Measurements from ENCODE around the gene PAPOLG. TPM values are rescaled to one million over a fixed set of nuclear protein-coding genes. Genes with fewer than 3 reads are reported as not detected.

PAPOLG gene
- total RNA-seq, 3 donors from 2014 or later (not counting 1 experiment from before 2014, with no cell fraction given): 19.6 to 25.4 (median 19.8) TPM

DNA sequence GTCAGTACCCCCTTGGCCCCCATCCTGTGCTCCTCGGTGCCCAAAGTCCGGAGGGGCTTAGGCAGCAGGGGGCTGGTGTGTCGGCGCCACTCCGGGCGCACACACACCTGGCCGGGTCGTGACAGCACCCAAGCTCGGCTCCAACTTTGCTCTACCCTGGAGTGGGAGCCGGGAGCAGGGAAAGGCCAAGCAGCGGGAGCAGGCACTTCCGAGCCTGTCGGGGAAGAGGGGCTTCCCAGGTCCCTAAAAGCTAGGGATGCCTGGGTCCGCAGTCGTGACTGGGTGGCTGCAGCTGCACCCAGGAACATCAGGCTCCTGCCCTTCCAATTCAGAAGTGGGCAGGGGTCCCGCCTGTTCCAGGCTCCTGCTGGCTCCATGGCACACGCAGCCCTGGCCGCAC, 48.4 kb downstream of the PAPOLG start:
- ATAC-seq (no peak), DNase-seq (no peak)
- no peak overlapping the region for H3K27ac ChIP-seq (ENCODE audit: low read length)
- intact Hi-C loops (cut with micrococcal nuclease): no loop called here
- Mint-ChIP-seq H3K36me3 (no peaks in the 10 kb centered on the region), H3K27me3 (ENCODE audit: low read depth in 2 of 2) (no peaks in the 10 kb centered on the region), H3K27ac (no peak overlapping the region), H3K4me3 (no peak overlapping the region), H3K9me3 (no peaks in the 10 kb centered on the region), H3K4me1 (peaks cover 12 to 26% of the 10 kb centered on the region in 2 donors)
- peaks cover 20% of the 10 kb centered on the region for H3K36me3 ChIP-seq (ENCODE audit: control insufficient read depth, insufficient read depth, low read length)
- 98% methylated on average over 18 of the region's 18 CpGs for WGBS (ENCODE audit: insufficient coverage)
- TF ChIP-seq, protein P1, sequence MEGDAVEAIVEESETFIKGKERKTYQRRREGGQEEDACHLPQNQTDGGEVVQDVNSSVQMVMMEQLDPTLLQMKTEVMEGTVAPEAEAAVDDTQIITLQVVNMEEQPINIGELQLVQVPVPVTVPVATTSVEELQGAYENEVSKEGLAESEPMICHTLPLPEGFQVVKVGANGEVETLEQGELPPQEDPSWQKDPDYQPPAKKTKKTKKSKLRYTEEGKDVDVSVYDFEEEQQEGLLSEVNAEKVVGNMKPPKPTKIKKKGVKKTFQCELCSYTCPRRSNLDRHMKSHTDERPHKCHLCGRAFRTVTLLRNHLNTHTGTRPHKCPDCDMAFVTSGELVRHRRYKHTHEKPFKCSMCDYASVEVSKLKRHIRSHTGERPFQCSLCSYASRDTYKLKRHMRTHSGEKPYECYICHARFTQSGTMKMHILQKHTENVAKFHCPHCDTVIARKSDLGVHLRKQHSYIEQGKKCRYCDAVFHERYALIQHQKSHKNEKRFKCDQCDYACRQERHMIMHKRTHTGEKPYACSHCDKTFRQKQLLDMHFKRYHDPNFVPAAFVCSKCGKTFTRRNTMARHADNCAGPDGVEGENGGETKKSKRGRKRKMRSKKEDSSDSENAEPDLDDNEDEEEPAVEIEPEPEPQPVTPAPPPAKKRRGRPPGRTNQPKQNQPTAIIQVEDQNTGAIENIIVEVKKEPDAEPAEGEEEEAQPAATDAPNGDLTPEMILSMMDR (IDR thresholded peaks at IDR 0.05): no peak
- H3K9me3 ChIP-seq (ENCODE audit: control insufficient read depth, insufficient read depth, low read length): no peaks in the 10 kb centered on the region
- H3K4me3 ChIP-seq (ENCODE audit: low read length): no peak overlapping the region
- H3K27me3 ChIP-seq (ENCODE audit: control insufficient read depth, insufficient read depth, low read length): no peaks in the 10 kb centered on the region
- peaks cover 12% of the 10 kb centered on the region for H3K4me1 ChIP-seq (ENCODE audit: control insufficient read depth, insufficient read depth, low read length)

DNA sequence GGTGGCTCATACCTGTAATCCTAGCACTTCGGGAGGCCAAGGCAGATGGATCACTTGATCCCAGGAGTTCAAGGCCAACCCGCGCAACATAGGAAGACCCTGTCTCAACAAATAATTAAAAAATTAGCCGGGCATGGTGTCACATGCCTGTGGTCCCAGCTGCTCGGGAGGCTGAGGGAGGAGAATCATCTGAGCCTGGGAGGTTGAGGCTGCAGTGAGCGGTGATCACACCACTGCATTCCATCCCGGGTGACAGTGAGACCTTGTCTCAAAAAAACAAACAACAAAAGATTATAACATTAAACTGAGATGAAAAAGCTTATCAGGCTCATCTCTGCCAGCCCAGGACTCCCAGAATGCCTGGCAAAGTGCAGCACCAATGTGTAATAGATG, 50.5 kb downstream of the PAPOLG start:
- H3K27ac ChIP-seq (ENCODE audit: low read length): peak overlapping the region; percentile 37

DNA sequence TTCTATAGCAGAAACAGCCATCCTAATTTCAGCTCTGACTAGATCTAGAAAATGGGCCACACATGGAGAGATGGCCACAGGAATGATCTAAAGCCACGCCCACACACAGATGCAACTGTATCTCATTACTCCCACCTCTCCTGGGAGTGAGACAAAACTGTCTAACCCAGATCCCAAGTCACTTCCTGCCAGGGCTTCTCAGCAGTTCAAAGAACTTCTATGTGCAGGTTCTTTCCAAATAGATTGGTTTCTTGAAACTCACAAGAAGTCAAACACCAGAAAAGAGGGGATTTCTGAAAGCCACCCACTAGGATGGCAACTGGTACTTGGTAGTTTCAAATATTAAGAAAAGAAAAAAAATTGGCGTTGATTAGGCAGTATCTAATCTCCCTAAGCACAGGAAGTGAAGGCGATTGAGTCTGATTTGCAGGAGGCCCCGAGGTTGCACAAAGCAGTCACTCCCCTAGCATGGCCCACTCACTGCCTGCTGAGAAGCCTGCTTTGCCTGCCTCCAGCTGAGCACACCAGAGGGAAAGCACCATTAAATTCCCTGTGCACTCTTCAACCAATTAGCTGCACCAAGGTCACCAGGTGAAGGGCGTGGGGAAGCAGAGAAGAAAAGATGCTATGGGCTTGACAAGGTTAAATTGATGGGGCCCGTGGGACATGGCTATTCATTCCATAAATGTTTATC, 51.1 kb downstream of the PAPOLG start:
- Mint-ChIP-seq H3K4me3 (peak overlapping the region; percentile 49), H3K36me3 (no peaks in the 10 kb centered on the region), H3K27ac (peak overlapping the region; percentile 76 to 87), H3K9me3 (no peaks in the 10 kb centered on the region), H3K27me3 (ENCODE audit: low read depth in 2 of 2) (no peaks in the 10 kb centered on the region), H3K4me1 (peaks cover 12 to 34% of the 10 kb centered on the region in 2 donors)
- Histone ChIP-seq H3K36me3 (ENCODE audit: control insufficient read depth, insufficient read depth, low read length) (peaks cover 7% of the 10 kb centered on the region), H3K4me1 (ENCODE audit: control insufficient read depth, insufficient read depth, low read length) (peaks cover 12% of the 10 kb centered on the region), H3K9me3 (ENCODE audit: control insufficient read depth, insufficient read depth, low read length) (no peaks in the 10 kb centered on the region), H3K27me3 (ENCODE audit: control insufficient read depth, insufficient read depth, low read length) (no peaks in the 10 kb centered on the region), H3K4me3 (ENCODE audit: low read length) (no peak overlapping the region), H3K27ac (ENCODE audit: low read length) (peak overlapping the region; percentile 37)
- peak; percentile 63 to 72 (median 64) for ATAC-seq
- WGBS (ENCODE audit: insufficient coverage): 42% methylated on average over 6 of the region's 6 CpGs
- TF ChIP-seq, protein P1 (IDR thresholded peaks at IDR 0.05): no peak
- intact Hi-C loops (cut with micrococcal nuclease): no loop called here
- DNase-seq: peak in 1 of 2 donors; percentile 72

More for the DNA sequence above, 50.5 kb downstream of the PAPOLG start:
- Histone ChIP-seq H3K36me3 (ENCODE audit: control insufficient read depth, insufficient read depth, low read length) (peaks cover 12% of the 10 kb centered on the region), H3K4me1 (ENCODE audit: control insufficient read depth, insufficient read depth, low read length) (peaks cover 12% of the 10 kb centered on the region), H3K9me3 (ENCODE audit: control insufficient read depth, insufficient read depth, low read length) (no peaks in the 10 kb centered on the region), H3K4me3 (ENCODE audit: low read length) (no peak overlapping the region), H3K27me3 (ENCODE audit: control insufficient read depth, insufficient read depth, low read length) (no peaks in the 10 kb centered on the region)
- TF ChIP-seq, protein P1 (IDR thresholded peaks at IDR 0.05): no peak
- no peak overlapping the region for H3K4me3 Mint-ChIP-seq
- no peak for DNase-seq
- no peaks in the 10 kb centered on the region for H3K36me3 Mint-ChIP-seq
- ATAC-seq: no peak
- H3K27me3 Mint-ChIP-seq (ENCODE audit: low read depth in 2 of 2): no peaks in the 10 kb centered on the region
- peak overlapping the region; percentile 76 to 87 for H3K27ac Mint-ChIP-seq
- intact Hi-C loops (cut with micrococcal nuclease): no loop called here
- H3K4me1 Mint-ChIP-seq: peaks cover 12 to 34% of the 10 kb centered on the region in 2 donors
- no peaks in the 10 kb centered on the region for H3K9me3 Mint-ChIP-seq
- 98% methylated on average over 5 of the region's 7 CpGs for WGBS (ENCODE audit: insufficient coverage)
